HepG2 (cell line): Measurements from ENCODE around the gene UBE3A. TPM values are rescaled to one million over a fixed set of nuclear protein-coding genes. Genes with fewer than 3 reads are reported as not detected.

ENCODE experiments used
- ATAC-seq: fragments of 200-7000 bp; cut with Tn5 transposase; 3 replicates; pipeline ENCODE4 v1.9.1; 2020; ENCODE audit warnings: mild to moderate bottlenecking, moderate library complexity
- BruUV-seq: library from RNA; stranded (reverse); fragments of 400-500 nt; replicated peaks from 2 replicates; lab custom pipeline; 2021; lab: Mats Ljungman, UMichigan
- CTCF ChIA-PET: fragments of 300-600 bp; formaldehyde crosslinking; extraction: SDS; loops from one replicate; lab custom pipeline; 2021; ENCODE audit warnings: low total read pairs, inconsistent platforms, low intra/inter-chr PET ratio; lab: Yijun Ruan, JAX
- POLR2A ChIA-PET: fragments of 350-600 bp; sonication (Branson Sonifier 250); formaldehyde crosslinking; loops from one replicate; lab custom pipeline; 2020; ENCODE audit warnings: antibody characterized with exemption, inconsistent platforms; lab: Yijun Ruan, JAX
- DNase-seq: peaks from one replicate; pipeline ENCODE4 v3.0.0-alpha.2; 2015; ENCODE audit warnings: low spot score
- FAIRE-seq: peaks from 3 replicates; lab custom pipeline; 2011; peaks lifted over from hg19 to GRCh38; lab: Jason Lieb, UNC
- H2AFZ ChIP-seq: one replicate; pipeline ENCODE4 v1.6.1; 2011; ENCODE audit warnings: low read length, inconsistent platforms
- H3K27ac ChIP-seq: fragments of 300-600 bp; 3 replicates; pipeline ENCODE4 v1.8.0; 2011; ENCODE audit warnings: mixed run types, mild to moderate bottlenecking, mixed read lengths, low read length, inconsistent platforms; ENCODE audit not compliant: insufficient read depth; ENCODE audit errors: extremely low read length
- H3K27me3 ChIP-seq, 2 experiments: fragments of 200-600 bp in 1 of 2; 2 replicates in 1 of 2; 3 replicates in 1 of 2; pipeline versions ENCODE4 v1.6.0 to v1.8.0; 2011; ENCODE audit warnings: low read length in 2 of 2, mild to moderate bottlenecking in 2 of 2, moderate library complexity in 2 of 2, inconsistent platforms in 1 of 2; ENCODE audit not compliant: insufficient read depth in 2 of 2, control insufficient read depth in 1 of 2
- H3K36me3 ChIP-seq, 2 experiments: fragments of 200-600 bp in 1 of 2; replicated peaks in 1 of 2; 2 replicates in 1 of 2; 3 replicates in 1 of 2; pipeline versions ENCODE4 v1.5.1 to v1.8.0; 2011; ENCODE audit warnings: low read length in 2 of 2, inconsistent platforms in 1 of 2; ENCODE audit not compliant: insufficient read depth in 2 of 2, control insufficient read depth in 1 of 2
- H3K4me1 ChIP-seq: 2 replicates; pipeline ENCODE4 v1.5.1; 2012; ENCODE audit warnings: low read length, inconsistent platforms; ENCODE audit not compliant: insufficient read depth
- H3K4me2 ChIP-seq: 2 replicates; pipeline ENCODE4 v1.6.0; 2011; ENCODE audit warnings: low read depth, low read length, inconsistent platforms
- H3K4me3 ChIP-seq, 3 experiments: fragments of 200-600 bp in 1 of 3; sonication (generic), shearing (Covaris generic) in 1 of 3; replicated peaks in 1 of 3; 2 replicates each; pipeline ENCODE4 v1.5.1; 2011 to 2016; ENCODE audit warnings: low read length in 3 of 3, inconsistent platforms in 2 of 3, low read depth in 2 of 3, mild to moderate bottlenecking in 2 of 3, control low read depth in 1 of 3, mixed read lengths in 1 of 3; ENCODE audit not compliant: insufficient read depth in 1 of 3
- H3K79me2 ChIP-seq: one replicate; pipeline ENCODE4 v1.6.1; 2011; ENCODE audit warnings: low read length, inconsistent platforms; ENCODE audit not compliant: insufficient read depth
- H3K9ac ChIP-seq: 2 replicates; pipeline ENCODE4 v1.6.0; 2011; ENCODE audit warnings: mild to moderate bottlenecking, low read depth, low read length, inconsistent platforms; ENCODE audit not compliant: insufficient read depth
- H3K9me3 ChIP-seq: 2 replicates; pipeline ENCODE4 v1.5.1; 2012; ENCODE audit warnings: mild to moderate bottlenecking, low read length
- H4K20me1 ChIP-seq: 2 replicates; pipeline ENCODE4 v1.6.0; 2011; ENCODE audit warnings: inconsistent platforms, mild to moderate bottlenecking, low read length, moderate library complexity; ENCODE audit not compliant: insufficient read depth
- CREM ChIP-seq, 2 experiments: sonication (generic) in 1 of 2; formaldehyde crosslinking in 1 of 2; IDR thresholded peaks; 2 replicates each; pipeline versions ENCODE4 v1.4.0 to v1.6.1; 2016 to 2020; ENCODE audit warnings: antibody characterized with exemption in 1 of 2, mild to moderate bottlenecking in 1 of 2, missing genetic modification reagents in 1 of 2
- GATAD2A ChIP-seq: IDR thresholded peaks from 2 replicates; pipeline ENCODE4 v1.6.1; 2016
- KLF15 ChIP-seq: sonication (generic); formaldehyde crosslinking; IDR thresholded peaks from 2 replicates; pipeline ENCODE4 v1.8.1; 2023; ENCODE audit warnings: borderline replicate concordance, mild to moderate bottlenecking, inconsistent platforms, missing genetic modification reagents, mixed read lengths
- NFIB ChIP-seq: sonication (generic); formaldehyde crosslinking; IDR thresholded peaks from 2 replicates; pipeline ENCODE4 v1.9.0; 2021; ENCODE audit warnings: missing genetic modification reagents, mild to moderate bottlenecking, borderline replicate concordance
- POLR2AphosphoS2 ChIP-seq: IDR thresholded peaks from 2 replicates; pipeline ENCODE4 v1.6.1; 2011; ENCODE audit warnings: low read depth, low read length, improper control_type of control experiment
- SRSF4 ChIP-seq: fragments of 200-400 bp; formaldehyde crosslinking; IDR thresholded peaks from one replicate; pipeline ENCODE4 v1.6.1; 2018; ENCODE audit warnings: mild to moderate bottlenecking, low read depth, low read length, moderate library complexity; ENCODE audit not compliant: poor library complexity, severe bottlenecking
- ZNF326 ChIP-seq: sonication (generic); formaldehyde crosslinking; IDR thresholded peaks from 2 replicates; pipeline ENCODE4 v1.4.0; 2020; ENCODE audit warnings: missing genetic modification reagents, borderline replicate concordance
- ZNF569 ChIP-seq: sonication (generic); formaldehyde crosslinking; IDR thresholded peaks from 2 replicates; pipeline ENCODE4 v1.5.0; 2020; ENCODE audit warnings: mild to moderate bottlenecking, missing genetic modification reagents, moderate library complexity, borderline replicate concordance
- ZNF629 ChIP-seq: sonication (generic); formaldehyde crosslinking; conservative IDR thresholded peaks from 2 replicates; pipeline ENCODE4 v1.5.0; 2020; ENCODE audit warnings: missing genetic modification reagents
- in situ Hi-C: cut with HindIII; loops from 2 replicates; pipeline ENCODE4 v1.10.0; 2017; ENCODE audit warnings: low pct_unique_long_range_greater_than_20kb; ENCODE audit not compliant: extremely low pct_ligation_motif_present
- intact Hi-C: fragments of 100-400 bp; cut with micrococcal nuclease; formaldehyde crosslinking; loops from one replicate; pipeline ENCODE4 v1.10.0; 2022; ENCODE audit not compliant: unreplicated experiment
- polyA plus RNA-seq, 8 experiments: library from polyadenylated mRNA; depleted of rRNA in 3 of 8; stranded (reverse) in 7 of 8; unstranded in 1 of 8; fragments of >200 nt; fragmentation: Illumina TruSeq in 4 of 8; extraction: Trizol in 4 of 8; gene quantifications; 2 replicates each; pipeline versions ENCODE4 v1.2.1 to v1.2.3, GENCODE V29; 2011 to 2016; ENCODE audit warnings: low read depth in 4 of 8, missing spikeins in 1 of 8, mixed read lengths in 1 of 8; ENCODE audit not compliant: insufficient read depth in 1 of 8
- total RNA-seq, 5 experiments: library from RNA; depleted of rRNA; stranded (reverse); fragments of >200 nt; fragmentation: Illumina TruSeq; extraction: Trizol; gene quantifications; 2 replicates each; pipeline ENCODE4 v1.2.3, GENCODE V29; 2016; ENCODE audit warnings: low read depth in 1 of 5
- TF ChIP-seq, protein P1 (sequence below): sonication (generic); formaldehyde crosslinking; IDR thresholded peaks from 2 replicates; pipeline ENCODE4 v1.4.0; 2020; ENCODE audit warnings: low read depth, mild to moderate bottlenecking, missing genetic modification reagents
- TF ChIP-seq, protein P2 (sequence below): IDR thresholded peaks from 2 replicates; pipeline ENCODE4 v1.6.1; 2012; ENCODE audit warnings: low read depth, low read length, improper control_type of control experiment
- TF ChIP-seq, protein P3 (sequence below): sonication (generic); formaldehyde crosslinking; IDR thresholded peaks from 2 replicates; pipeline ENCODE4 v1.4.0; 2020; ENCODE audit warnings: mild to moderate bottlenecking, low read depth, missing genetic modification reagents
- TF ChIP-seq, protein P4 (sequence below): IDR thresholded peaks from 2 replicates; pipeline ENCODE4 v1.6.1; 2016; ENCODE audit warnings: low read depth, missing genetic modification reagents, missing compliant biosample characterization

UBE3A gene
- total and polyA plus RNA-seq, 2 of the 13 experiments (the other 11 are each of a cell fraction or from before 2014, with no cell fraction given) = 17.3 to 80.5 TPM

DNA sequence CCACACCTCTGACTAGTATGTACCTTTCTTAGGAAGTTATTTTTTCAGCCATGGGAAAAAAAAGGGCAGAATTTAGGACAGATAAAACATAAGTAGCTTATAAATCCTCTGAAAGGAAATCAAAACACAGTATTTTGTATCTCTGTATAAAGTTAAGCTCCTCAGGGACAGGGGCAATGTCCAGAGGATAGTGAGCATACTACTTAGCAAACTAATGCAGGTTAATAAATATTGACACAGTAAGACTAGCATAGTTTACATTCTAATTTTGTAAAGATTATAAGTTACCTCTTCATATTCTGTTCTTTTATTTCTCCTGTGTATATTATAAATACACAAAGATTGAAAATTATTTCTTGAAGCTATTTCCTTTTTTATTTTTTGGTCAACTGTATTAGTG is 2.1 kb downstream of the UBE3A start:
- no peak overlapping the region for H2AFZ ChIP-seq
- peaks cover 38% of the 10 kb centered on the region for H3K4me1 ChIP-seq
- FAIRE-seq (peak; percentile 37), ATAC-seq (peak; percentile 10; the same call in 1 of the 3 replicates), DNase-seq (peak; percentile 65)
- POLR2A ChIA-PET = no interaction called here
- H3K9ac ChIP-seq = peak overlapping the region; percentile 98
- peak overlapping the region; percentile 43 to 98 (median 95) for H3K4me3 ChIP-seq
- H3K9me3 ChIP-seq = no peaks in the 10 kb centered on the region
- H3K36me3 ChIP-seq = no peaks in the 10 kb centered on the region; a peak in 1 of 5 replicates
- peaks cover 47% of the 10 kb centered on the region for H4K20me1 ChIP-seq
- BruUV-seq = no TSS peak
- CTCF ChIA-PET = no interaction called here
- in situ Hi-C loops (loop anchor here (10.0 kb wide), 1 partner anchor 62 kb away; no protein-coding TSS in a partner anchor), intact Hi-C loops (loop anchor here (5.0 to 10.0 kb wide), 2 partner anchors 62 to 89 kb away; no protein-coding TSS in a partner anchor)
- H3K4me2 ChIP-seq = peak overlapping the region; percentile 82
- no peaks in the 10 kb centered on the region for H3K27me3 ChIP-seq
- peak overlapping the region; percentile 97 for H3K27ac ChIP-seq
- H3K79me2 ChIP-seq = peaks cover 66% of the 10 kb centered on the region
- no peak for TF ChIP-seq ZNF569 (CRISPR knock-in tag)
- TF ChIP-seq, protein P1, sequence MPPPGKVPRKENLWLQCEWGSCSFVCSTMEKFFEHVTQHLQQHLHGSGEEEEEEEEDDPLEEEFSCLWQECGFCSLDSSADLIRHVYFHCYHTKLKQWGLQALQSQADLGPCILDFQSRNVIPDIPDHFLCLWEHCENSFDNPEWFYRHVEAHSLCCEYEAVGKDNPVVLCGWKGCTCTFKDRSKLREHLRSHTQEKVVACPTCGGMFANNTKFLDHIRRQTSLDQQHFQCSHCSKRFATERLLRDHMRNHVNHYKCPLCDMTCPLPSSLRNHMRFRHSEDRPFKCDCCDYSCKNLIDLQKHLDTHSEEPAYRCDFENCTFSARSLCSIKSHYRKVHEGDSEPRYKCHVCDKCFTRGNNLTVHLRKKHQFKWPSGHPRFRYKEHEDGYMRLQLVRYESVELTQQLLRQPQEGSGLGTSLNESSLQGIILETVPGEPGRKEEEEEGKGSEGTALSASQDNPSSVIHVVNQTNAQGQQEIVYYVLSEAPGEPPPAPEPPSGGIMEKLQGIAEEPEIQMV = no peak
- TF ChIP-seq, protein P2, sequence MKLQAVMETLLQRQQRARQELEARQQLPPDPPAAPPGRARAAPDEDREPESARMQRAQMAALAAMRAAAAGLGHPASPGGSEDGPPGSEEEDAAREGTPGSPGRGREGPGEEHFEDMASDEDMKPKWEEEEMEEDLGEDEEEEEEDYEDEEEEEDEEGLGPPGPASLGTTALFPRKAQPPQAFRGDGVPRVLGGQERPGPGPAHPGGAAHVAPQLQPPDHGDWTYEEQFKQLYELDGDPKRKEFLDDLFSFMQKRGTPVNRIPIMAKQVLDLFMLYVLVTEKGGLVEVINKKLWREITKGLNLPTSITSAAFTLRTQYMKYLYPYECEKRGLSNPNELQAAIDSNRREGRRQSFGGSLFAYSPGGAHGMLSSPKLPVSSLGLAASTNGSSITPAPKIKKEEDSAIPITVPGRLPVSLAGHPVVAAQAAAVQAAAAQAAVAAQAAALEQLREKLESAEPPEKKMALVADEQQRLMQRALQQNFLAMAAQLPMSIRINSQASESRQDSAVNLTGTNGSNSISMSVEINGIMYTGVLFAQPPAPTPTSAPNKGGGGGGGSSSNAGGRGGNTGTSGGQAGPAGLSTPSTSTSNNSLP = peak; percentile 71
- TF ChIP-seq, protein P3, sequence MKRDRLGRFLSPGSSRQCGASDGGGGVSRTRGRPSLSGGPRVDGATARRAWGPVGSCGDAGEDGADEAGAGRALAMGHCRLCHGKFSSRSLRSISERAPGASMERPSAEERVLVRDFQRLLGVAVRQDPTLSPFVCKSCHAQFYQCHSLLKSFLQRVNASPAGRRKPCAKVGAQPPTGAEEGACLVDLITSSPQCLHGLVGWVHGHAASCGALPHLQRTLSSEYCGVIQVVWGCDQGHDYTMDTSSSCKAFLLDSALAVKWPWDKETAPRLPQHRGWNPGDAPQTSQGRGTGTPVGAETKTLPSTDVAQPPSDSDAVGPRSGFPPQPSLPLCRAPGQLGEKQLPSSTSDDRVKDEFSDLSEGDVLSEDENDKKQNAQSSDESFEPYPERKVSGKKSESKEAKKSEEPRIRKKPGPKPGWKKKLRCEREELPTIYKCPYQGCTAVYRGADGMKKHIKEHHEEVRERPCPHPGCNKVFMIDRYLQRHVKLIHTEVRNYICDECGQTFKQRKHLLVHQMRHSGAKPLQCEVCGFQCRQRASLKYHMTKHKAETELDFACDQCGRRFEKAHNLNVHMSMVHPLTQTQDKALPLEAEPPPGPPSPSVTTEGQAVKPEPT (CRISPR knock-in tag) = no peak
- no peak for TF ChIP-seq ZNF326 (CRISPR knock-in tag)
- TF ChIP-seq KLF15 (CRISPR knock-in tag) = no peak
- 0 out of 2 replicates have a peak, but pooled peaks have one; percentile 15 for TF ChIP-seq GATAD2A
- TF ChIP-seq POLR2AphosphoS2 = no peak
- peak; percentile 22; the same call in 1 of the 2 replicates for TF ChIP-seq CREM (IDR thresholded peaks at IDR 0.05)
- no peak for TF ChIP-seq CREM (CRISPR knock-in tag; IDR thresholded peaks at IDR 0.05)
- no peak for TF ChIP-seq ZNF629 (CRISPR knock-in tag)
- no peak for TF ChIP-seq SRSF4
- no peak for TF ChIP-seq NFIB (CRISPR knock-in tag)
- TF ChIP-seq, protein P4, sequence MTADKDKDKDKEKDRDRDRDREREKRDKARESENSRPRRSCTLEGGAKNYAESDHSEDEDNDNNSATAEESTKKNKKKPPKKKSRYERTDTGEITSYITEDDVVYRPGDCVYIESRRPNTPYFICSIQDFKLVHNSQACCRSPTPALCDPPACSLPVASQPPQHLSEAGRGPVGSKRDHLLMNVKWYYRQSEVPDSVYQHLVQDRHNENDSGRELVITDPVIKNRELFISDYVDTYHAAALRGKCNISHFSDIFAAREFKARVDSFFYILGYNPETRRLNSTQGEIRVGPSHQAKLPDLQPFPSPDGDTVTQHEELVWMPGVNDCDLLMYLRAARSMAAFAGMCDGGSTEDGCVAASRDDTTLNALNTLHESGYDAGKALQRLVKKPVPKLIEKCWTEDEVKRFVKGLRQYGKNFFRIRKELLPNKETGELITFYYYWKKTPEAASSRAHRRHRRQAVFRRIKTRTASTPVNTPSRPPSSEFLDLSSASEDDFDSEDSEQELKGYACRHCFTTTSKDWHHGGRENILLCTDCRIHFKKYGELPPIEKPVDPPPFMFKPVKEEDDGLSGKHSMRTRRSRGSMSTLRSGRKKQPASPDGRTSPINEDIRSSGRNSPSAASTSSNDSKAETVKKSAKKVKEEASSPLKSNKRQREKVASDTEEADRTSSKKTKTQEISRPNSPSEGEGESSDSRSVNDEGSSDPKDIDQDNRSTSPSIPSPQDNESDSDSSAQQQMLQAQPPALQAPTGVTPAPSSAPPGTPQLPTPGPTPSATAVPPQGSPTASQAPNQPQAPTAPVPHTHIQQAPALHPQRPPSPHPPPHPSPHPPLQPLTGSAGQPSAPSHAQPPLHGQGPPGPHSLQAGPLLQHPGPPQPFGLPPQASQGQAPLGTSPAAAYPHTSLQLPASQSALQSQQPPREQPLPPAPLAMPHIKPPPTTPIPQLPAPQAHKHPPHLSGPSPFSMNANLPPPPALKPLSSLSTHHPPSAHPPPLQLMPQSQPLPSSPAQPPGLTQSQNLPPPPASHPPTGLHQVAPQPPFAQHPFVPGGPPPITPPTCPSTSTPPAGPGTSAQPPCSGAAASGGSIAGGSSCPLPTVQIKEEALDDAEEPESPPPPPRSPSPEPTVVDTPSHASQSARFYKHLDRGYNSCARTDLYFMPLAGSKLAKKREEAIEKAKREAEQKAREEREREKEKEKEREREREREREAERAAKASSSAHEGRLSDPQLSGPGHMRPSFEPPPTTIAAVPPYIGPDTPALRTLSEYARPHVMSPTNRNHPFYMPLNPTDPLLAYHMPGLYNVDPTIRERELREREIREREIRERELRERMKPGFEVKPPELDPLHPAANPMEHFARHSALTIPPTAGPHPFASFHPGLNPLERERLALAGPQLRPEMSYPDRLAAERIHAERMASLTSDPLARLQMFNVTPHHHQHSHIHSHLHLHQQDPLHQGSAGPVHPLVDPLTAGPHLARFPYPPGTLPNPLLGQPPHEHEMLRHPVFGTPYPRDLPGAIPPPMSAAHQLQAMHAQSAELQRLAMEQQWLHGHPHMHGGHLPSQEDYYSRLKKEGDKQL (CRISPR knock-in tag) = no peak
